Hepatocyte (in vitro differentiated cells): Measurements from ENCODE around the gene CA7.

Source experiments
- CTCF ChIP-seq: fragments of 200-600 bp; sonication (generic); IDR thresholded peaks from 2 replicates; pipeline ENCODE4 v1.5.1; 2016; ENCODE audit warnings: antibody characterized with exemption, mild to moderate bottlenecking; ENCODE audit not compliant: poor library complexity
- EZH2 ChIP-seq: fragments of 200-600 bp; sonication (generic); IDR thresholded peaks from 2 replicates; pipeline ENCODE4 v1.6.1; 2016; ENCODE audit warnings: antibody characterized with exemption, mild to moderate bottlenecking, borderline replicate concordance

GRCh38 chr16:66888647-66889615 is 44.7 kb downstream of the CA7 start:
- no peak for TF ChIP-seq EZH2
- no peak for TF ChIP-seq CTCF
